Activated CD4-positive, alpha-beta T cell treated with anti-CD3 and anti-CD28 coated beads, Interleukin-2, amount 50 U/mL, for 48 hours (primary cell): ENCODE data around the gene ZEB2.
A peak's percentile ranks its signal among the peaks of the same experiment; 100 is the strongest.

Experiments used
- DNase-seq, 2 experiments: peaks; one replicate each; pipeline ENCODE4 v3.0.0-alpha.2; 2020

The ZEB2 gene

DNA sequence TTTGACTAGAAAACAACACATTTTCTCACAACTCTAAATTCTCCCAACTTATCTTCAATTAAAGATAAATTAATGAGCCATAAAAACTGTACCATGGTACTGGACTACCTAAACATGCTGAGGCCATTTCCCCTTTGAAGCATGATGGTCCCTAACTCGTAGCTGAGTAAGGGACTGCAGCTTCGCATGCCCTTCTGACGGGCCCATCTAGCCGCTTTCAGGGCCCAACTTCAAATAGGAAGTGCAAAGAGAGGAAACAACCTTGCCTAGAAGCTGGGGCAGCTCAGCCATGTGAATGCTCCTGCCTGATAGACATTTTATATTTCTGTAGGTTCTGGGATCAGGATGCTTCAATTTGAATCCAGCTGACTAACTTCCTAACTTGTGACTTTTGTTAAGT is 72.4 kb downstream of the ZEB2 start:
- no peak for DNase-seq

DNA sequence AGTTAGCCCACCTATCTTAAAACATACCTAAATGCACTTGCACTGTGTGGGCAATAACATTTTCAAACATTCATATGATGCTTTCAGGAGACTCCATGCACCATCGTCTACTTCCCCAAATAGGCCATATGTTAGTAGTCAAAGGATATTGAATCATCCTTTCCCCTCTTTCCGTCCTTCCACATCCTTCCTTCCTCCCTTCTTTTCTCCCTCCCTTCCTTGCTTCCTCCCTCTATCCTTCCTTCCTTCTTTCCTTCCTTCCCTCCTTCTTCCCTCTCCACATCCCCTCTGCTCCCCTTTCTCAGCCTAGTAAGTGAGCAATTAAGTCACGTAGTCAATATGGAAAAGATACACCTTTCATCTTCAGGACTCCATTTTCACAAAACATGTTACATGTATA is 73.8 kb downstream of the ZEB2 start:
- DNase-seq, result no peak

DNA sequence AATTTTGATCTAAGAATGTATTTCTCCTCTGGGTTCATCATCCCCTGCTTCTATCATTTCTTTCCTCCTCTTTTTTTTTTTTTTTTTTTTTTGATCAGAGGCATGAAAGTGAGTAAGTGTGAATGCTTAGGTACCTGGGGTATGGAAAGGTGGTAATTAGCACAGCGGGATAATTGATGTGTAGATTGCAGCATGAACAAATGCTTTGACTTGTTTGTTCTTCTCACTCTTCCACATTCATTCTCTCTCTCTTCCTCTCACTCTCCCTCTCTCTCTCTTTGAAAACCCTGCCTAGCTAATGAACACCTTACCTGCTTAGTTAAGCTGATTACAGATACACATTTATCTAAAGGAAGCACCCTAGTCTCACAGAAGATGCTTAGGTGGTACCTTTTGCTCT is 74.7 kb downstream of the ZEB2 start:
- no peak for DNase-seq

DNA sequence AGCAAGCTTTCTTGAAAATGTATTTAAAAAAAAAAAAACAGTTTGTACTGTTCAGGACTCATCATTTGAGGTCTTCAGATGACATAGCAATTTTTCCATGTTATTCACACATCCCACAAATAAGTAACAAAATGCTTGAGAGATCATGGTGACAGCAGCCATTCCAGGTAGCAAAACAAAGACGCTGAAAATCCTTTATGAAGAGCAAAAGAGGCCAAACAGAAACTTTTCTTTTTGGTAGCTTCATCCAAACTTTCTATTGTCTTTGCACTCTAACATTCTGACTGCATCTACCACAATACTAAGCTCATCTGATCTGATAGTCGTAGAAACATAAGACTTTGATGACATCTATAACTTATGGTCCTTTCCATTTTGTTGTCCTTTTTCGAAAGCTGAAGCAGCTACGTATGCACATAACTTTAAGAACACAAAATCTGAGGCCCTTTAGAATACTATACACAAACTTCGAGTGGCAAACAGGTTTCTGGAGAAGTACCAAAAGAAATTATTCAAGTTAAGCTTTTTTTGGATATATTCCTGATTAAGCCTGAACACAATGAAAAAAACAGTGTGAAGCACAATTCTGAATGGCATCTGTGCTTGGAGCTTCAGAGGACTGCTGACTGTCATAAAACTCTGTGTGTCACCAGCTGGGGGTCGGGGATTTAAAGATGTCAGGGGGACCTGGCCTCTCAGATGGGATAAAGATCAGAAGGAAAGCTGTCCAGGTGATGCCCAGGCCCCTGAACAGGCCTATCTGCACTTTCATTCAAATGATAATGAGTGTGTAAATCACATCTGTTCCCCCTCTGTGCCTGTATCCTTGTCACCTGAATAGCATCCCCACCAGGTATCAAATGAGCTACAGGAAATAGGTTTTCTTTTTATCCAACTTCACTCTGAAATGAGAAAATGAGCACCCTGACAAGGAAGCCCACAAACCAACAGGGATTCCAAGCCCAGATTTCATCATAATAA is 75.8 kb downstream of the ZEB2 start:
- no peak for DNase-seq

DNA sequence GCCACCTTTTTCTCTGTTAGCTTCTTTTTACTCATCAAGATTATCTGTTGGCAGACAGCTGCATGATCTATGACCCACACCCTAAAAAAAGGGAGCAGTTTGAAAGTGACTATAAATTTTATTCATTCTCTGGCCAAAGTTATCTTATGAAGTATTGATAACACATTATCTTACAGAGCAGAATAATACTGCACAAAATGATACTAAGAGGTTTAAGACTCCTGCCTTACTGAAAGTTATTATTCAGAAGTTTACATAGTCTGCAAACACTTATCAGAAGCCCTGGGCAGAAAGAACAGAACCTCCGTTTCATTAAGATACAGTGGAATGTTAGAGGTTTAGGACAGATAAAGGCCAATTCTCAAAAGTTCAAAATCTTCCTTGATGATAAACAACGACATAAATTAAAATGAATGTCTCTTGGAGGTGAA is 78.2 kb downstream of the ZEB2 start:
- DNase-seq, result no peak

DNA sequence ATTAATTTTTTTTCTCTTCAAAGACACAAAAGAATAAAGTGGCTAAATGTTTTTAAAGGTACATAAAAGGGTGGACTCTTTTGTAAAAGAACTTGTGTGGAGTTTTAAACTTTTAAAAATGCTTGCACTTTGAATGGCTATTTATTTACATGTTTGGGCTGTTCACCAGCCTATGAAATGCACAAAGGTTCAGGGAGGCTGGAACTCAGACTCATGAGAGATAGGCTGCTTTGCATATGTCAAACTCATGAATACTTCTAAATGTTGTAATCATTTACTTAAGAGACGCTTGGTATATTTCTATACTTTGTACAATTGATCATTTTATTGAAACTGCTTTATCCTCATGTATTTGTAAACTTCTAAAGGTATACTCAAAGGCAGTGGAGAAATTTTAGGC is 79.9 kb downstream of the ZEB2 start:
- no peak for DNase-seq

DNA sequence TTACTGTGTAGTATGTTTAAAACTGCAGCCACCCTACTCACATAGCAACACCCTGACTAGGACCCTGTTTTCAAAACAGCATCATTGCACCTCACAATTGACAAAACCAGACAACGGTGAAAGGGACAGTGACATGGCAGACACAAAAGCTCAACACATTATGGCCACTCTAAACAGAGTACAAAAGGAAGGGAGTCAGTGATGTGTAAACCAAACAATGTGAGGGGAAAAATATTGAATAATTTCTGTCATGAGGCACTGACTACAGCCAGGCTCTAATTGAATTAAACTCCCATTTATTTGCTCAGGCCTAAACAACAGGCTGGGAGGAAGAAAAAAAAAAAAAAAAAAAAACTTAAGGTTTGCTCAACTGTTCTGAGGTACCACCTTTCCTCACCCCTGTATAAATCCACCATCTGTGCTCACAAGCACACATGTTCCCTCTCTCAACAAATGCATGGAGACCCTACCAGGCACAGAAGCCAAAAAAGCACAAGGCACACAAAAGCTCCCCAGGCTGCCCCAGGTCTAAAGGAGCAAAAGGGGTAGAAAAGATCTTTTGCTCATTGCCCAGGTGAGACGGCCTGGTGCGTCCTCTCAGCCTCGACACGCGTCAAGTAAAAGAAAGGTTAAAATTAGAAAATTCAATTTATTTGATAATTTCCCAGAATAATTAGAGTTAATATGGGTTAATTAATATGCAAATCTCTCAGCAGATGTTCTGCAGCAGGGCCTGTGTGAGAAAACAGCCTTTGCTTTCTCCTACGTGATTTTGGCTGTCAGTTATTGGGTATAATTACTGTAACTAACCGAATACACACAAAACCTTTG is 80.9 kb downstream of the ZEB2 start:
- DNase-seq, result no peak

DNA sequence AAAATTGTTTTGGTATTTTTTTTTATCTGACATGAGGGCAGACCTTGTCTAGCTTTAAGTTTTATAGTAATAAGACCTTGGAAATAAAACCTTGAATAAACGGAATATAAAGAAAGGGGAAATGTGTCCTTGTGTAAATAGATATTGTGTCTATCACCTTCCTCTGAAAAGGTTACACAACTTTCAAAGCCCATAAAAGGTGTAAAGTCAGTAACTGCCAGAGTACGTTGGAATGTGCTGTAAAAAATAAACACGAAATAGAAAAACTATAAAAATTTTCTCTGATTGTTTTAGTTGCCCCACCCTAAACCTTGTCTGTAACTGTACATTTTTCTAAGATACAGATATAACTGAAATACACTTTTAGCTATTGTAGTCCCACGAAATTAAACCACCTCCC is 82.3 kb downstream of the ZEB2 start:
- DNase-seq, result no peak

DNA sequence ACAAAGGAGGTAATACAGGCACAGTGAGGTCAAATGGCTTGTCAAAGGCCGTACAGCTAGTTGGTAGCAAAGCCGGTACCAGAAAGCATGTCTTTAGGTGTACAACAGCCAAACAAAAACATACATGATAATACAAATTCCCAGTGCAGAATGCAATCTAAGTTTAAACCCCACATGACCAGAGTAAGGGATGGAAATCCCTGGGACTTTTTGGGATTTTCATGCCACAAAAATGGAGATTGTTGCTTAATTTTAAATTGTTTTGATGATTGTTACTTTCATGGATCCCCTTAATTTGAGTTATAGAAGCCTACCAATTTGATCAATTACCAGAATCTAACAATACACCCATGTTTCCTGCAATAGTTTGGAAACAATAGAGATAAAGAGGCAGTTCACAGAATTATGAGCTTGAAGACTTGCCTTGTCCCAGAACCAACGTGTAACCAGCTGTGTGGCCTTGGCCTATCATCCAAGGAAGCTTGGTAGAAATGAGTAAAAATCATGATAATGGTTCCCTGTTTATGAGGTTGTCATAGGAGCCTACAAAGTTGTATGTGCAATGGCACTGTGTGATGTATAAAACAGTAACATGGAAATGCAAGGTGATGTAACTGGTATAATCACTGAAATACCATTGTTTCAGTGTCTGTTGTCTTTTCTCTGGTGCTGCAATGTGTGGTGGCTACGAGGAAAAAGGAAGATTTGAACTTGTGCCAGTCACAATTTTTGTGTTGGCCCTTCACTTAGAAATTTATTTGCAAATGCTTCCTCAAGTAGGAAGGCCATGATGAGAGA is 85.3 kb downstream of the ZEB2 start:
- DNase-seq, result no peak

DNA sequence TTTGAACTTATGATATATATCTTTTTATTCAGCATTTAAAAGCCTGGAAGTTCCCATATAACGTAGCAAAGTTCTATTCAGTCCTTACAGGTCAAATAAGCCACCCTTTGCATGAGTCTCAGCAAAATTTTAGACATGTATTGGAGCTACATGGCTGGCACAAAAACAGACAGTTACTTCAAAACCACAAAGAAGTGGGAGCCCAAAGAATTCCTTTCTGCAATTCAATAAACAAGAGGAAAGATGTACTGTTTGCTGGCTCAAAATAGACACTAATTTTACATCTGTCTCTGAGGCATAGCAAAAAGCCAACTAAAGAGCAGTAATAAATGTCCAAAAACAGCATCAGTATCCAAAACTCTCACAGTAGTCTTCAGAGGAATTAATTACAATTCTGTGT is 87.0 kb downstream of the ZEB2 start:
- DNase-seq, result no peak

DNA sequence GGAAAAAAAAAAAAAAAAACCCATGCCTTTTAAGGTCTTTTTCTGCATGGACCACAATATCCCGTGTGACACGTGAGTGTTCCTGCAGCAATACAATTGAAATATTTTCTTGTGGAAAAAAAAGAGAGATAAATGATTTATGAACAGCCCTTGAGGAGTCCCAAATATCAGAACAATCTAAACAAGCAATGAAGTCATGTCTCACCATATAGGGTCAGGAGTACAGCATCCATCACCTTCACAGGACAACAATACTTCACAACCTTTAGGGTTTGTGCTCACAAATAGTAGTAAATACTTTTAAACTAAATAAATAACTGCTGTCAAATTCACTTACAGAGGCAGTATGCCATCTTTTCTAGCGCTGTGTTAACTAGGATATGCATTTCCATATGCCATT is 87.9 kb downstream of the ZEB2 start:
- no peak for DNase-seq

DNA sequence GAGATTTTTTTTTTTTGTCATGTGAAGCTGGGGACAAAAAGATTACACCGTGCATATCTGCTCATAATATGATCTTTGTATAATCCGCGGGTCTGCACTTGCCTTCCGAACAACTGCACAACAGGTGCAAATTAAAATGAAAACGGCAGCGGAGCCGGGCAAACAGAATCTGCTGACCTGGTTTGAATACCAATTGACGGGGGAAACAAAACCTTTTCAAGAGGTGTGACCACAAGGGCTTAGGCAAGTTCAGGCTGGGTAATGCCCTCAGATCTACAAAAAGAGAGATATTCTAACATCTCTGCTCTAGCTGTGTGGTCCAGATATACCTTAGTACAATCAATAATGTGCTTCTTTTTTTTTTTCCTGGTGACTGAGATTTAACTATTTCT is 88.5 kb downstream of the ZEB2 start:
- DNase-seq, result no peak

DNA sequence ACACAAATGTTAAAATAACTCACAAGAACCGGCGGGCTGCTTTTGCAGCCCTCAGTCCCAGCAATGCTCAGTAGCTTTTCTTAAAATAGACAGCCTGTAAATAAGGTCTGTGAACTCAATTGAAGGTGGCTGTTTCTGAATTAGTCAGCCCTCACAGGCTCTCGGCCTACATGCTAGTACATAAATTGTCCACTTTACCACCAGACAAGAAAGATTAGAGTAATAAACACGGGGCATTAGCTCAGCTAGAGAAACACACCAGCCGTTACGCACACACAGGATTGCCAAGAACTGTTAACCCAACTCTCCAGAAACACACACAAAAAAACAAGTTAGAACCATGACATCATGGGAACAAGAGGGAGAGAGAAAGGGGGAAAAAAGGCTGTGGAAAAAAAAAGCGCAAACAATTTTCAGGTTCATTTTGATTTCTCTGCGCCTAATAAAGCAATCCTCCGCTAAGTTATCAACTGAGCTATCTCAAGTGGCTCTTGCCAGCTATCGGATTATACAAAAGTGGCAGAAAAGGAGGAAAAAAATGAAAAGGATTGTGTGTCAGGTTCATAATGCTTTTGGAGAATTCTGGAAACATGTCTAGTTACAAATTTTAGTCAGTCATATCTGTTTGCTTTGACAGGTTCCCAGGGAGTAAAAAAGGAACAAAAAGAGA is 89.1 kb downstream of the ZEB2 start:
- no peak for DNase-seq

DNA sequence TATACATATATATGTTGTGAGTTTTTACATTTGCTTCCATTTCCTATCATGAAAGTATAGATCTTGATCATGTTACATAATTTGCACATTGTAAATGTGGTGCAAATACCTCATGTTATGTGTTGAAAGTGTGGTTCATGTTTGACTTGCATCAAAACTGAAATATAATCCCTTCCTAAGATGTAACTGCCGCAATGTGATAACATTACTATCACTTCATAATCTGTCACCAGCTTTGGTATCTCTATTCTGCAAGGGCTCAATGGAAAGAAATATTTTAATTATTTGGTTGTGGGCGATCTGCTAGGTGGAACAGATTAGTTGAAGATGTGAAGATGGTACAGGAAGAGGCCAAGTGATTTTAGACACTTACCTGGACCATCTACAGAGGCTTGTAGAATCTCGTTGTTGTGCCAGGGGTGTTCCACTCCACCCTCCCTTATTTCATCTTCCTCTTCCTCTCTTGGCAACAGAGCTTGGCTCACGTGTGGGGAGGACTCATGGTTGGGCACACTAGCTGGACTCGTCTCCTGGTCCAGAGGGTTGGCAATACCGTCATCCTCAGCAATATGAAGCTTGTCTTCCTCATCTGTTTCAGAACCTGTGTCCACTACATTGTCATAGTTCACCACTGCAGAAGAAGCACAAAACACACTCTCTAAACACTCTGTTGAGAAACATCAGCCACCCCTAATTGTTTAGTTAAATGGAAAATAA is 90.4 kb downstream of the ZEB2 start:
- no peak for DNase-seq

DNA sequence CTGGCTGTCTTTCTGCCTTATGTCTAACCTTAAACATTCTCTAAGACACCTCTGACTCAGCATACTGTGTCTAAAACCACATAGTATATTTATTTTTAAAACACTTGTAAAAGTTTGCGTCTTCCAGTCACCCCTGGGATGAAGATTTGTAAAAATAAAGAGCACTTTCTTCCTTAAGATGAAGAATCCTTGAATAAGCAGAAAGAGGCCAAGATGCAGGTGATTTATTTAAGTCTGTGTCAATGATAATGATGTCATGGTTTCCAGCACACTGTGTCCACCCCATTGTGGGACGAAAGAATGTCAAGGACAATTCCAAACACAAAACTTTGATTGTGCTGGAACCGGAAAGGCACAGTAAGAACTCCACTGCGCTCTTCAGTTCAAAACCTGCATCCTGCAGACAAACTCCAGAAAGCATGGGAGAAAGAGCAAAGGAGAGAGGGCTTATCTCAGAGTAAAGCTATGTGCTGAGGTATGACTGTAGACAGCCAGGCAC is 92.9 kb downstream of the ZEB2 start:
- no peak for DNase-seq

DNA sequence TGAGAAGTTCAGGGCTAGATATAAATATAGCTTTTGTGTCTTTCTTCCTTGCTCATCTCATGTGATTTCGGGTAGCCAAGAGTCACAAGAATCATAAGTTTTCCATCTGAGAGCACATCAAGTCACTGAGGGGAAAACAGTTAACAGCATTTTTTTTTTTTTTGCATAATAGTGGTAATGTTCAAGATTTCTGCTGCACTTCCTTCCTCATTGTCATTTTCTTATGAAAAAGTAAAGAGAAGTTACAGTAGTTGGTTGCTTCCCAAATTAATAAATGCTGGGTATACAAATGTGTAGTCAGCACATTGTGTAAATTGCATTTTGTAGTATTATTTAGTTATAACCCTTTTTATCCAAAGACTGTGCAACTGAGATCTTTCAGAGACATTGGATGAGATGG is 93.6 kb downstream of the ZEB2 start:
- no peak for DNase-seq

DNA sequence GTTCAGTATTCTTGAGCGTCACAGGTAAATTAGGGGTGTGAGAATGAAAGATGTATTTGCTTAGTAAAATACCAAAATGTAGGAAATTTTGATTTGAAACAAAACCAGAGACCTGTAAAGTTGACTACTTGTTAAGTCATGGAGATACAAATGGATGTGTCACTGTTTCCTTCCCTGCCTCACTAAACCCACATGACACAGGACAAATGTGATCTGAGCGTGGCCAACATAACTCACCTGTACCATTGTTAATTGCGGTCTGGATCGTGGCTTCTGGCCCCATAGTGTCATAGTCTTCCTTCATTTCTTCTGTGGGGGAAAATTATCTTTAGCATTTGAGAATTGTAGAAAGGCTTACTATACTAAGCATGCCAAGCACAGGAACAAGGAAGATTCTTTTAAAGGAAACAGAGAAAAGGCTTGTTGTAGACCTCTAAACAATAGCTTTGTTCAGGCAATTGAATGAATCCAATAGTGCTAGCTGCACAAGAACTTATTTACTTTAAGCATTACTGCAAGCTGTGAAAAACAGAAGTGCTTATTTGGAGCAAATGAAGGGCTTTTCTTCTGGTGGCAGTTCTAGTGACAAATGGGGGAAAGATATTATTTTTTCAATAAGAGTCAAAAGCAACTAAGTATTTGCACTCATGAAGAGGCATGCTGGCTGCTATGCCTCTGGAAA is 95.2 kb downstream of the ZEB2 start:
- peak; percentile 10 to 21 for DNase-seq

DNA sequence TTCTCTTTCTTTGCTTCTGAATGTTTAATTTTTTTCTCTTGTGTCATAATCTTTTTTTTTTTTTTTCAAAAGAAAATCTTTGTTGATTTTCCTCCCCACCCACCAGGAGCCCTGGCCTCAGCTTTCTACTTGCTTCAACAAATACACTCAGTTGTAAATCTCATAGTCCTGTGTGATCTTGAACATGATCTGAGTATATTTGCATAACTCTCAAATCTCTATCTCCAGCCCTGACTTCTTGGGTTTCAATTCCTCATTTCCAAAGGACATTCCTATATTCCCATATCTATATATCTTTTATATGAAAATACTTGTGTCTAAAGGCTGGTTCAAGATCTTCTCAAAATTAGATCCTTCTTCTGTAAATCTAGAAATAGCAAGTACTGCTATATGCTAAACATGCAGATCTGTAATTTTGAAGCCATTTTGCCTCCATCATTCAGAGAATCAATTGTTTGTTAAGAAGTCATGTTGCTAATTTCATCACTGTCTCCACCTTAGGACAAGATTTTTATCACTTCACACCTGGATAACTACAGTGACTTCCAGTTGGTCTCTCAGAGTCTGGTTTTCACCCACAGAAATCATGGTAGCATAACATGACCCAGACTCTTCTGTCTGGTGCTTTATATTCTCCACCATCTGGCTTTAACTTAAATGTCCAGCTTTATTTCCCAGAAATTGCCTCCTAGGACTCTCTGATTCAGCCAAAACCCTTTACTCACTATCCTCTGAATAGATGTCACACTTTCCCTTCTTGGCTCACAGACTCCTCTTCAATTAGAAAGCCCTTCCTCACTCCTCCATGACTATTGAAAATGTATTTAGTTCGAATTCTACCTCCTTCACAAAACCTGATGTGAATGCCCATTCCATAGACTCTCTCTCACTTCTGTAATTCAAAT is 98.1 kb downstream of the ZEB2 start:
- DNase-seq, result no peak

DNA sequence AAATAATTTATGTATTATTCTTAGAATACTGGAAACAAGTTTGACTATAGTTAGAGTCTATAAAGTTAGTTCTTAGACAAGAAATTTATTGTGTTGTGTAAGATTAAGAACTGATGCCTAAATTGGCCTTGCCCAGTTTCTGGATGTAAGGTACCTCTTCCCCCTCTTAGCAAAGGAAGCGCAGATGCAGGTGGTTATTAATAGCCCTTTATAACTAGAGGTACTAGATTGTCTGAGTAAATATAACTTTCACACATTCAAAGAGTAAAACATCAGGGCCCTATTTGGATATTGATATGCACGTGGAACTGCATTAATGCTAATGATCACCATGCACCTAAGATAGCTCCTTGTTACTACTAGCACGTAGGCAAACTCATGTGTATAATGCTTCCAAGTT is 100.7 kb downstream of the ZEB2 start:
- no peak for DNase-seq

DNA sequence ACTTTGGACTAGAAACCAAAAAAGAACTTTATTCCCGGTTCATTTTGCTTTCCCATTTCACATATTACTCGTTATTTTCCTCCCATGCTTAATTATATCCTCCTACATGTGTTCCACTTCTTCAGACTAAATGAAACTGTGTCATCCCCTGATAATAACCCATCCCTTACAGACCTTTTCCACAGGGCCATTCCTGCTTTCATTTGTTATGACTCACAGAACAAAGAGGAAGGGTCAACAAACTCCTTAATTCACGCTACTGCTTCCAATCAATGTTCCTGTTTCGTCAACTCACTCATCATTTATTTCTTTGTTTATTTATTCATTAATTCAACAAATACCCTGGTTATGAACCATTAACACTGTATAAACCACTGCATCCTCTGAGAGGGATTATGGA is 104.5 kb downstream of the ZEB2 start:
- DNase-seq, result no peak
